GM13977 (cell line): ENCODE data around the gene CKS1B.

Experiments used
- DNase-seq: peaks from one replicate; pipeline ENCODE4 v3.0.0; 2012; ENCODE audit warnings: low spot score
- CTCF ChIP-seq: IDR thresholded peaks from 2 replicates; pipeline ENCODE4 v1.5.1; 2012; ENCODE audit warnings: mild to moderate bottlenecking, control low read depth; ENCODE audit not compliant: insufficient read depth; ENCODE audit errors: extremely low read depth, missing control alignments
- in situ Hi-C: fragments of 300-500 bp; cut with MboI; formaldehyde crosslinking; loops from one replicate; pipeline ENCODE4 v1.12.0; 2022; ENCODE audit warnings: low sequenced_read_pairs, low pct_unique_long_range_greater_than_20kb, mixed read lengths, inconsistent platforms; ENCODE audit not compliant: unreplicated experiment

The CKS1B gene

DNA sequence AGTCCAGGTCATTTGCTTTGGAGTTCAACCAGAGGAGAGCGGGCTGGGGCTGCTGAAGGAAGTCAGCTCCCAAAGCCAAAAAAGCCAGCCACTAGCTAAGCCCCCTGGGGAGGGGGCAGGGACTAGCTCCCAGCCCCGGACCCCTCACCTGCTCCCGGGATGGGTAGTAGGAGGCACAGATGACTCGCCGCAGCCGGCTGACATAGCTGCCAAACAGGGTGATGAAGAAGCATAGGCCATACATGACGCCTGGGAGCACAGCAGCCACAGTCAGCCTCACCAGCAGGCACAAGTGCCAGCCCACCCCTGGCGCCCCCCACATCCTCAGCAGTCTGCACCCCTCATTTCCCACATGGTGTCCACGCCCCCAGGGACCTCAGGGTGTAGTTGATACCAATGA is 51.7 kb downstream of the CKS1B start:
- TF ChIP-seq CTCF, result no peak
- in situ Hi-C loops, result no loop called here

GRCh38 chr1:155026588-155026987 is 52.1 kb downstream of the CKS1B start:
- DNase-seq, result no peak
- no peak for TF ChIP-seq CTCF
- in situ Hi-C loops, result no loop called here

More for the DNA sequence above, 51.7 kb downstream of the CKS1B start:
- no peak for DNase-seq
